Occipital lobe (tissue), 2 donors: ENCODE measurements around the gene FXYD1. TPM values are rescaled to one million over a fixed set of nuclear protein-coding genes. Genes with fewer than 3 reads are reported as not detected.
"Not testable (repeated sequence)": the region's sequence is repeated elsewhere in the genome, so short reads cannot be mapped to it uniquely, and the experiment has no call there.

Experiments
- DNase-seq: peaks from one replicate; lab custom pipeline; 2025; lab: John Stamatoyannopoulos, UW
- total RNA-seq: library from RNA; depleted of rRNA; stranded (reverse); fragments of >200 nt; gene quantifications from one replicate; pipeline ENCODE4 v1.2.3, GENCODE V29; 2014

Gene FXYD1
- total RNA-seq, 1 donor from 2014 or later = not detected

DNA sequence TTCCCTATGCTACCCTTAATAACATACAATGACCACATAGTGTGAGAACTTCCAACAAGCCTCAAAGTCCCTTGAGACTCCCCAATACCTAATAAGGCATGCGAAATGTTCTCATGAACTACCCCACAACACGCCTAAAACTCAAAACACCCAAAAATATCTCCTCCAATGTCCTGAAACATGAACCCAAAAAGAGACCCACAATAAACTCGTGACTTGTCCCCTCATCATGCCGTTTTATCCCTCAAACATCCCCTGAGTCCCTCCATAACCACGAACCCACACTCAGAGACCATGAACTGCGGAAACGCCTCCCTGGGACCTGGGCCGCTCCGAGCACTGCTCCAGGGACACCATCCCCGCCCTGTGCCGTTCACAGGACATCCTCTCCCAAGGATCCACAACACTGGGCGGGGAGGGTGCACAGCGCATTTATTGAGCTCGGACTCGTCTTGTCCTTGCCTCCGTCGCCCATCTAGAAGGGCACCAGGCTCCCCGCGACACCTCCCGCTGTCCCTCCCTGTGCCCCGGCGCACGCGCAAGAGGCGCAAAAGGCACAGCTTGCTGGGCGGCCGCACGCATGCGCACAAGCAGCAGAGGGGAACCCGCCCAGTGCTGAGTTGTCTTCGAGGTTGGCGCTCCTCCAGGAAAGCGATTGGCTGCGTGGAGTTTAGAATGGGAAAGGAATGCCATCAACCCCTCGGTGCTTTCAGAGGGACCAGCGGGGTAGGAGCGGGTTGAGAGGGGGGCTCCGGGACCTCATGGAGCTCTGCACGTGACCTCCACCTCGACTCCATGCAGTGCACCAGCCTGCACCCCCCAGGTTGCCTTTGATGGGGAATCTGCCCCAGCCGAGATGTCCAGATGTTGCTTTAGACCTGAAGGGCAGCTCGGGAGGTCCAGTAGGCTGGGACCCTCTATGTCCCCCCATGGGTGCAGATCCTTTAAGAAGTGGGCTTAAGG lies 14.2 kb upstream of the FXYD1 start:
- peak; percentile 93 for DNase-seq

DNA sequence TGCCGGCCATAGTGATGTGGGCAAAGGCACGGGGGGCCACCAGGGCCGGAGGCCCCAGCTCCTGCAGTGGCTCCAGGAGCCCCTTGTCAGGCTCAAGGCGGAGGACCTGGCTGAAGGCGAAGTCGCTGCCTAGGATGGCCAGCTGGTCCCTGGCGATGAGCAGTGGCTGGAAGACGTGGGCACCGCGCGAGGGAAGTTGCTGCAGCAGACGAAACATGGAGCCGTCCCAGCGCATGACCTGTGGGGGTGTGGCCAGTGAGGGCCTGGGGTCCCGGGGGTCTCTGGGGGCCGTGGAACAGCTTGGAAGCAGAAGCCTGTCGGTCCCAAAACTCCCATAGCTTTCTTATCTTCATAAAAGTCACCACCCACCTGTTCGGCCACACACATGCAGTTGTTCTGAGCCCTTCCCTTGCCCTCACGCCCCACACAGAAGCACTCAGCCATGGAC lies 13.3 kb upstream of the FXYD1 start:
- no peak for DNase-seq

DNA sequence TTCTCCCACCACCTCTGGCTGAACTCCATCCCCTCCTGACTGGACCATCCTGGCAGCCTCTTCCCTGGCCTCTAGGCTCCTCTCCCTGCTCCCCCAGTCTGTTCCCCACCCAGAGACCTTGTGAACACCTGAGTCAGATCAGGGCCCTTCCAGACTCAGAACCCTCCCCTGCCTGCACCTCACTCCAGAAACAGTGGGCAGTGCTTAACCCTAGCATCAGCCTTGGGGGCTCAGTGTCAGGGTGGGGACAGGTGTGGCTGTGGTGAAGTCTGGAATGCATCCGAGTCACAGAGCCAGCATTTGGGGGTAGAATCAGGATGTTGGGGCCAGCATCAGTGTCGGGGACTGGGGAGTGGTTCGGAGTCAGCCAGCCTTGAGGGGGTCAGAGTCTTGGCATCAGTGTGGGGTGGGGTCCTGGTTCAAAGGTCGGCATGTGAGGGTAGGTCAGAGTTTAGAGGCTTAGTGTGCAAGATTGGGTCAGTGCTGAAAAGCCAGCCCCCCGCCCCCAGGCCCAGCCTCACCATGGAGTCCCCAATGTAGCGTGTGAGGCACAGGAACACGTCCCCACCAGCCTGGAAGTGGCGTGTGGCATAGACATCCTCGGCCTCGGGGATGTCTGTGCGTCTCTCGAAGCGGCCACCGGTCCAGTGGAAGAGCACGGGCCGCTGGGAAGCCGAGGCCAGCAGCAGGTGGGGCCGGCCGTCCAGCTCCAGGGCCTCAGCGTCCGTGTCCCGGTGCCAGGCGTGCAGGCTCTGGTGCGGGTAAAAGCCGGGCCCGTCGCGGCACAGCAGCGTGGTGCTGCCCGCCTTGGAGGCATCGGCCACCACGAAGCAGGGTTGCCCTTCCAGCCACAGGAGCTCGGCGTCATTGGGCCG lies 12.6 kb upstream of the FXYD1 start:
- no peak for DNase-seq

DNA sequence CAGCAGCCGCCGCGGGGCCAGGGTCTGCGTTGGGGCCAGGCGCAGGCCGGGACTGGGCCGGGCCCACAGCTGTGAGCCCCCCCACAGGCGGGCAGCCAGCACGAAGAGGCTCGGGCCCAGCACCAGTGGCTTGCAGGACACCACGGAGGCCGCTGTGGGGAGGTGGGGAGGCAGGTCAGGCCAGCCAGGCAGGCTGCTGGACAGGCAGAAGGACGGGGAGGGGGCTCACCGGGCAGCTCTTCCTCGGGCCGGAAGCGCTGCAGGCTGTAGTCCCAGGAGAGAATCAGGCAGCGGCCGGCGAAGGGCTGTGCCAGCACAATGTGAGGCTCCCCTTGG lies 12.0 kb upstream of the FXYD1 start:
- peak; percentile 53 for DNase-seq

DNA sequence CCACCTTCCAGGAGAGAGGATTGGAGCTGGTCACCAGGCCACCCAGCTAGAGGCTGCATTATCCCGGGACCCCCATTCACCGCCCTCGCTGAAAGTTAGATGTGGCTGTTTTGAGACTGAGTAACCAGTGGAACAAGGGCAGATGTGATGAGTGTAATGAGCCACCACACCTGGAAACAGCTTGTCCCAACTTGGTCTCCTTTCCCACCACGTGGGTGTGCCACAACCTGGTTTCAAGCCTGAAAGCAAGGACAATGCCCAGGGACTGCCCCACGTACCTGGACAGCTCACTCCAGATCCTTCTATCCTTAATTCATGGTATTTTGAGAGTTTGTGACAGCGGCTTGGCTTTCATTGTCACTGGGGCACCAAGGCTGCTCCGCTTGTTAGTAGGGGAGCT lies 10.8 kb upstream of the FXYD1 start:
- no peak for DNase-seq

DNA sequence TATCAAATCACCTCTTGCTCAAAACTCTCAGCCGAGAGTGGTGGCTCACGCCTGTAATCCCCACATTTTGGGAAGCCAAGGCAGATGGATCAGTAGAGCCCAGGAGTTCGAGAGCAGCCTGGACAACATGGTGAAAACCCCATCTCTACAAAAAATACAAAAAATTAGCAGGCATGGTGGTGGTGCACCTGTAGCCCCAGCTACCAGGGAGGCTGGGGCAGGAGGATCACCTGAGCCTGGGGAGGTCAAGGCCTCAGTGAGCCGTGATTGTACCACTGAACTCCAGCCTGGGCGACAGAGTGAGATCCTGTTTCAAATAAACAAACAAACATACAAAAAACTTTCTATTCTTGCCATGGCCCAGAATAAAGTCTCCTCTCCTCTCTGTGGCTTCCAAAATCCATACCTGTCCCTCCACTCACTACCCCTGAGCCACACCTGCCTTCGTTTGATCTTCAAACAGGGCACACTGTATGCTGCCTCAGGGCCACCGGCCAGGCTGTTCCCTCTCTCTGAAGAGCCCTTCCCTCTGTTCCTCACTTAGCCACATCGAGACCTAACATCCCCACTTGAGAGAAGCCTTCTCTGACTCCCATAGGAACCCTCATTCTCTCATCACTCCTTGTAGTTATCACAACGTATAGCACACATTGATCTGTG lies 10.1 kb upstream of the FXYD1 start:
- DNase-seq = no peak

DNA sequence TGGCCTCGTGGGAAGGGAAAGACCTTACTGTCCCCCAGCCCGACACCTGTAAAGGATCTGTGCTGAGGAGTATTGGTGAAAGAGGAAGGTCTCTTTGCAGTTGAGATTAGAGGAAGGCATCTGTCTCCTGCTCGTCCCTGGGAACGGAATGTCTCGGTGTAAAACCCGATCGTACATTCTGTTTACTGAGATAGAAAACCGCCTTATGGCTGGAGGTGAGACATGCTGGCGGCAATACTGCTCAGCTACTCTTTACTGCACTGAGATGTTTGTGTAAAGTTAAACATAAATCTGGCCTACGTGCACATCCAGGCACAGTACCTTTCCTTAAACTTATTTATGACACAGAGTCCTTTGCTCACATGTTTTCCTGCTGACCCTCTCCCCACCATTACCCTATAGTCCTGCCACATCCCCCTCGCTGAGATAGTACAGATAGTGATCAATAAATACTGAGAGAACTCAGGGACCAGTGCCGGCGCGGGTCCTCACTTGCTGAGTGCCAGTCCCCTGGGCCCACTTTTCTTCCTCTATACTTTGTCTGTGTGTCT lies 8.8 kb upstream of the FXYD1 start:
- not testable (repeated sequence) for DNase-seq

DNA sequence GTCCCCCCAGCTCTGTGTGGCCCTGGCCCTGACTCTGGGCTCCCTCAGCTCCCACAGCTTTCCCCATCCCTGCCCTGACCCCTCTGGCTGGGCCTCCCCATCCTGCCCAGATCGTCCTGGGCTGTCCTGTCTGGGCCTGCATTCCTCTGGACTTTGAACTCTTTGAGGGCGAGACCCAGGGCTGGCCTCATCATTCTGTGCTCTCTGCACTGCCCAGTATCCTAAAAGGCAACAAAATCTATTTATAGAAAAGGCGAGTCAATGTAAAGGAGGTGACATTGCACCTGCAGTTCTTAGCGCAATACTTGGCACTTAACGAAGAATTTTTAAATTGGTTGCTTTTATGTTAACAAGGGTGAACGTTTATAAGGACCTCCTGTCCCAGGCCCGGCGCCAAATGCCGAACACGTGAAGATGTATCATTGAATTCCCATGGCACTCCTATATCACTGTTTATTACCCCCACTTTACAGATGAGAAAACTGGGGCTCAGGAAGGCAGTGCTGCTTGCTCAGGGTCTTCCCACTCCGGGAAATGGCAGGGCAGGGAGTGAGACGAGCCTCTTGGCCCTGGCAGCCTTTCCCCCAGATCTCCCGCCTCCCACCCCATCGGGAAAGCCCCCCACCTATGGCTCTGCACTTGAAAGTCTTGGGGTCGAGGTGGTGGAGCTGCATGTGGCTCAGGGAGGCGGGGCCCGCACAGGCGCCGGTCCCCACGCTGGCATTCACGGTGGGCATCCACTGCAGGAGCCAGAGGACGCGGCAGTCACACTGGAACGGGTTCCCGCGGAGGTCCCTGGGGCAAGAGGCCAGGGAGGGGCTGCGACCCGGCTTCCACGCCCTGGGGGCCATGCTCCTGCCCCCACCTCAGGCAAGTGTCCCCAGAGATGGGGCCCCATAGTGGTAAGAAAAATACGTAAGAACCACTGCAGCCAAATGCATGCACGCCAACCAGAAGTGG lies 7.6 kb upstream of the FXYD1 start:
- no peak for DNase-seq

DNA sequence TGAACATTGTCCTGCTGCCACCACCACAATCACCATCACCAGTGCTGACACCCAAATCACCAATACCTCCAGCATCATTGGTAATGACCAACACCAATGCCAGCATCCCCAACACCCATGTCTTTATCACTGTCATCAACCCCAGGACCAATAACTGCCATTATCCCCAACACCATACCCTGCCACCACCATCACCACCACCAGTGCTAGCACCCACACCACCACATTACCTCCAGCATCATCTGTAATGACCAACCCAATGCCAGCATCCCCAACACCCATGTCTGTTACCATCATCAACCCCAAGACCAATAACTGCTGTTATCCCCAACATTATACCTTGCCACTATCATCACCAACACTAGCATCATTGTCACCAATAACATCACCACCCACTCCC lies 6.4 kb upstream of the FXYD1 start:
- DNase-seq = no peak

DNA sequence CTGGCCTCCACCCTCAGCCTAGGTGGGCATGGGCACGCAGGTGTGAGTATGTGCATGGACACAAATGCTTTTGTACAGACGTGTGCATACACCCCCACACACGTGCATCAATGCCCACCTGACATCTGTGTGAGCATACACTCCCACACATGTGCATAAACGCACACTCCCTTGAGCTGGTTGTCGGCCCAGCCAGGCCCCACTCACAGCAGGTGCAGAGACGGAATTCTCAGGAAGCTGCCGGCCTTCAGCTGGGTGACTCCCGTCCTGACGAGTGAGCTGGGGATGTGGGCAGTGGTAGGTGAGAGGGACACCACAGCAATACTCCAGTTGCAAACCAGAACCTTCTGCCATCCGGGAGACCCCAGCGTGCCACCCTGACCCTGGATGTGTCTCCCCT lies 4.8 kb upstream of the FXYD1 start:
- DNase-seq = no peak

DNA sequence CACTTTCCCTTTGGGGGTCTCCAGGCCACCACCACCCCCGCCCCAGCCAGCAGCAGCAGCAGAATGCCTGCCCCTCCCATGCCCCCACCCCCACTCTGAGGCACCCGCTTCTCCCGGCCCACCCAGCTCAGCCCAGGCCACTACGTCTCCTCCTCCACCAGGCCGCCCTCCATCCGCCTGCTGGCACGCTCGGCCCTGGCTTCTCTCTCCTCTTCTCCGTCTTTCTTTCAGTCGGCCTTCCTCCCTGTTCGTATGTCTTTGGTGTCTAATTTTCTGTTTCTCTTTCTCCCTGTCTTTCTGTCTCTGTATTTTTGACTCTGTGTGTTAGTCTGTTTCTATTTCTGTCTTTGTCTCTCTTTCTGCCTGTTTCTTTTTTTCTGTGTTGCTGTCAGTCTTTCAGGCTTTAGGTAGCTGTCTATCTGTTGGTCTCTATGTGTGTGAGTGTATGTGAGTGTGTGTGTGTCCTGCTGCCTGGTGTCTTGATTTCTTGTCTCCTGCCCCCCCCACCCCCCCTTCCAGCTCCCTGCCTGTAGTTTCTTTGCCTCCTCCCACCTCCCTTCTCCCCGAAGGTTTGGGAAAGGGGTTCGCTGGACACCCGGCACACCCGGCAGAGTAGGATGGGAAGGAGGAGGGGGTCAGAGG lies 3.9 kb upstream of the FXYD1 start, which contains the start of gene LGI4:
Gene LGI4 (minus strand): TSS at position 459 of the 642 bp plus-strand sequence. CDS start 379 bp downstream, at position 80.
- no peak for DNase-seq

DNA sequence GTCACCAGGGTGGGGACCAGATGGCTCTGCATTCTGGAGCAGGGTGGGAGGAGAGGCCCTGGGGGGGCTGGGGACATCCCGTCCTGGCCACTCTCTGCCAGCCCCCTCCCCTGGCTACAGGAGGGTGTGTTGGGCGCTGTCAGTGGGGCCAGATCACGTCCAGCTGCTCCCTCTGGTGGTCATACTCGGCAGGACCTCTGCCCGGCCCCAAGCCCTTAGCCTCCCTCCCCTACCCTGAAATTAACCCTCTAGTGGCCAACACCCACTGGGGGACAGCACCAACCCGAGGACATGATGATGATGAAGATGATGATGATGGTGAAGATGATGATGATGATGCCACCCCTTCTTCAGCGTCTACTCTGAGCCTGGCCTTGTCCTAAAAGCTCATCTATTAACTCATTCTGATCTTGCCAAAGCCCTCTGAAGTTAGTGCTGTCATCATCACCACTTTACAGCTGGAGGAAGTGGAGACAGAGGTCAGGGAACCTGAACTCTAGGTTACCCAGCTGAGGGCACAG lies 3.2 kb upstream of the FXYD1 start:
- peak; percentile 59 for DNase-seq

DNA sequence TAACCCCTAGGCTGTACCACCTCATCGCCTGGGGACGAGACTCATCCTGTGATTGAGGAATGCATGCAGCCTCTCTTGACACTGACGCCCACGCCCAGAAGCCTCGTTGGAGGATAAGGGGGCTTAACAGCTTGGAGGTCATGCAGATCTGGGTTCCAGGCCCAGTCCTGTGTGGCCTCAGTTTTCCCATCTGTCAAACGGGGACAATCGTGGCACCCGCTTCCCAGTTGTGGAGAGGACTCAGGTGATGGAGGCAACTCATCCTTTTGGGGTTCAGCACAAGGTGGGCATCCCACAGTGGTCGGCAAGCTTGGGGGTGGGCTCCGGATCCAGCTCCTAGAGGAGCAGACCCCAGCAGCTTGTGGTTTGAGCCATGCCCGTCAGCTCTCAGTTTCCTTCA lies 2.4 kb upstream of the FXYD1 start:
- DNase-seq = no peak

DNA sequence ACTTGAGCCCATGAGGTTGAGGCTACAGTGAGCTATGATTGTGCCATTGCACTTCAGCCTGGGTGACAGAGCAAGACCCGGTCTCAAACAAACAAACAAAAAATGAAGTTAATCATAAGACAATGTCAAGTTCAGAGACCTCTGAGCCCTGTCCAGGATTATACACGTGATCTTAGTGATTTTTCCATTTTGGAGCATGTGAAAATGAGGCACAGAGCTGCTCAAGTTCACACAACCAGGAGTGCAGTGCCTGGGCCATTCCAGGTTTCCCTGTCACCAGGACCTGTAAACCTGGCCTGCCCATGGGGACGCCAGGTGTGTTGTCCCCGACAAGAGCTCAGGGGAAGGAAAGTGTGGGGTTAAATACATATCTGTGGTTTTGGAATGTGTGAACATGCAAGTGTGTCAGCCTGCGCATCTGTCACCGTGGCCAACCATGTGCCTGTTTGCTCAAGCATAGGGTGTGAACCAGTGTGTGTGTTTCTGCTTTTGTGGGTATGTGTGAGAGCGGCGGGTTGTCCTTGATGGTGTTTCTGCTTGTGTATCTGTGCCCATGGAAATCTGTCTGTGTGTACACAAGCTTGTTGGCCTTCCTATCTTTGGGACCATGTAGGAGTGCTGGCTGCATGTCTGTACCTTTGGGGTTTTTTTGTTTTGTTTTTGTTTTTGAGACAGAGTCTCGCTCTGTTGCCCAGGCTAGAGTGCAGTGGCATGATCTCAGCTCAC lies 1.5 kb upstream of the FXYD1 start:
- no peak for DNase-seq

DNA sequence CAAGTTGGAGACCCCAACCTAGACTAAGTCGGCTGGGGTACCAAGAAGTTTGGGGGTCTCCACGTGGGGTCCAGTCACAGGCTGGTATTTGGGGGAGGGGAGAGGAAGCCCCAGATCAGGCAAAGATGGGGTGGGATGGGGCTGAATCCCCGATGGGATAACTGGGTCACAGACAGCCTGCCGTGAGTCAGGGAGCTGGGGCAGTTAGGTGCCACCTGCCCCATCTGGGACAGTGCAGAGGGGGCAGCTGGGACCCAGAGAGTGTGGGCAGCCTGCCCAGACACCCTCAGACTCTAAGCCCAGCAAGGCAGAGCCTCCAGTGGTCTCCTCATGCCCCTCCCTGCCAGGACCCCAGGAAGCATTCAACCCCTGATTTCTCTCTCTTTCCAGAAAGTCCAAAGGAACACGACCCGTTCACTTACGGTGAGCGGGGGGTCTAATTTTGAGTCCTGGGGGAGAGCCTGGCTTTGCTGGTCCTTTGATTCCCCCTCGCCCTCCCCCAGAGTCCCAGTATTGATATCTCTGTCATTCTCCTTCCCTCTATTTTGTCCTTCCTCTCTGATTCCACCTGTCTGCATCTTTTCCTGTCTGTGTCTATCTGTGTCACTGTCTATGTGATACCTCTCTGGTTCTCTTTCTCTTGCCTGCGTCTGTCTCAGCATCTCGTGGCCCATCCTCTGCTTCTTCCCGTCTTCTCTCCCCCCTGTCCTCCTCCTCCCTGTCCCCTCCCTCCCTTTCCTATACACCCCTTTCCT lies 1.8 kb downstream of the FXYD1 start:
- no peak for DNase-seq

DNA sequence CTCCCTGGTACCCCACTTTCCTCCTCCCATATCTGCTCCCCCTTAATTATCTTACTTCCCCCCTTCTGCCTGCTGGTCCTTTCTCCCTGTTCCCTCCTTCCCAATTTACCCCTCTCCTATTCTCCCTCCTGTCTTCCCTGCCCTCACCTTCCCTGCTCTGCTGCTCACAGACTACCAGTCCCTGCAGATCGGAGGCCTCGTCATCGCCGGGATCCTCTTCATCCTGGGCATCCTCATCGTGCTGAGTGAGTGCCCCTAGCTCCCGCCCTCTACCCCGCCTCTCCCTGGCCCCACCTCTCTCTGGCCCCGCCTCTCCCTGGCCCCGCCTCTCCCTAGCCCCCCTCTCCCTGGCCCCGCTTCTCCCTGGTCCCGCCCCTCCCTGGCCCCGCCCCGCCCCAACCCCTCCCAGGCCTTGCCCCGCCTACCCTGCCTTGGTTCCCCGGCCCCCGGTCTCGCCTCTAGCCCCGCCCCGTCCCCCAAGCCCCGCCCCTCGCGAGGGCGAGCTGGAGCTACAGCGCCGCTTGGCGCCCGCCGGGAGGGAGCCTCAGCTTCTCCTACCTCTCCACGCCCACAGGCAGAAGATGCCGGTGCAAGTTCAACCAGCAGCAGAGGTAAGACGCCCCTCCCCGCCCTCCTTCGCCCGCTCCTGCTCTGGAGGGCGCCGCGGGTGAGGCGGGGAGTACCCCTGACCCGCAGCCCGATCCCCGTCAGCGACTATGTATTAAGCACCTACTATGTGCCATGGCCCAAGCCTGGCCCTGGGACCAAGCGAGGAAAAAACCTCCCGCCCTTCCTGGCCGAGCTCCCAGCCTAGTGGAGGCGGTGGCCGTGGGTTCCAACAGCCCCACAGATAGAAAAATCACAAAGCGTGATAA lies 2.6 kb downstream of the FXYD1 start:
- DNase-seq = peak; percentile 95
